Cardiac fibroblast (primary cell): ENCODE measurements around the gene AKAP3.

Experiments used
- DNase-seq, 2 donors: peaks; one replicate each; pipeline versions ENCODE4 v3.0.0 to v3.0.0-alpha.2; 2010; ENCODE audit warnings: low read depth in 2 of 2
- H3K4me3 ChIP-seq, 2 donors: replicated peaks in 1 of 2; 1 replicate in 1 of 2; 2 replicates in 1 of 2; pipeline ENCODE4 v1.5.1; 2011; ENCODE audit warnings: low read depth in 2 of 2, low read length in 2 of 2, mild to moderate bottlenecking in 2 of 2, moderate library complexity in 1 of 2
- TF ChIP-seq, protein P1 (sequence below): IDR thresholded peaks from one replicate; pipeline ENCODE4 v1.5.1; 2011; ENCODE audit warnings: low read depth, mild to moderate bottlenecking, low read length, inconsistent platforms

AKAP3 gene

GRCh38 chr12:4588916-4589315 is 59.9 kb downstream of the AKAP3 start:
- no peak overlapping the region for H3K4me3 ChIP-seq
- no peak for DNase-seq
- TF ChIP-seq, protein P1, sequence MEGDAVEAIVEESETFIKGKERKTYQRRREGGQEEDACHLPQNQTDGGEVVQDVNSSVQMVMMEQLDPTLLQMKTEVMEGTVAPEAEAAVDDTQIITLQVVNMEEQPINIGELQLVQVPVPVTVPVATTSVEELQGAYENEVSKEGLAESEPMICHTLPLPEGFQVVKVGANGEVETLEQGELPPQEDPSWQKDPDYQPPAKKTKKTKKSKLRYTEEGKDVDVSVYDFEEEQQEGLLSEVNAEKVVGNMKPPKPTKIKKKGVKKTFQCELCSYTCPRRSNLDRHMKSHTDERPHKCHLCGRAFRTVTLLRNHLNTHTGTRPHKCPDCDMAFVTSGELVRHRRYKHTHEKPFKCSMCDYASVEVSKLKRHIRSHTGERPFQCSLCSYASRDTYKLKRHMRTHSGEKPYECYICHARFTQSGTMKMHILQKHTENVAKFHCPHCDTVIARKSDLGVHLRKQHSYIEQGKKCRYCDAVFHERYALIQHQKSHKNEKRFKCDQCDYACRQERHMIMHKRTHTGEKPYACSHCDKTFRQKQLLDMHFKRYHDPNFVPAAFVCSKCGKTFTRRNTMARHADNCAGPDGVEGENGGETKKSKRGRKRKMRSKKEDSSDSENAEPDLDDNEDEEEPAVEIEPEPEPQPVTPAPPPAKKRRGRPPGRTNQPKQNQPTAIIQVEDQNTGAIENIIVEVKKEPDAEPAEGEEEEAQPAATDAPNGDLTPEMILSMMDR: no peak

DNA sequence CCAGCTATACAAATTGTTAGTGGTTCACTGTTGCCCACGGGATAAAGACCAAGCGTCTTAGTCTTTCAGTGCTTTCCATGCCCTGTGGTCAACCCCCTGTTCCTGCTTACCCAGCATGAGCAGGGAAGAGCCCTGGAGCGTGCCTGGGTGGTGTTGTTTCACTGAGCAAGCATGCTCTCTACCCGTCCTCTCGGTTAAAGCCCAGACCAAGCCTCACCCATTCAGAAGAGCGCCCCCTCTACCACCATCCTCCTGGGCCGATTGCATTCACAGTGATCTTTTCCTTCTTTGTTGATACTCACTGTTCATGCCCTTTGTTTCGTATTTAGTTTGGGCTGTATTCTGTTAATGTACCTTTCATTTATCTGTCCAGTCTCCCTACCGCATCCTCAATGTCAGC is 61.7 kb downstream of the AKAP3 start:
- TF ChIP-seq, protein P1: no peak
- no peak for DNase-seq
- H3K4me3 ChIP-seq: no peak overlapping the region

- TF ChIP-seq, protein P1: no peak
- no peak overlapping the region for H3K4me3 ChIP-seq
These were observed 62.4 kb downstream of the AKAP3 start for GRCh38 chr12:4586500-4586899.

GRCh38 chr12:4584896-4585295 is 64.0 kb downstream of the AKAP3 start:
- no peak for DNase-seq
- TF ChIP-seq, protein P1: no peak
- no peak overlapping the region for H3K4me3 ChIP-seq

More at GRCh38 chr12:4586500-4586899, 62.4 kb downstream of the AKAP3 start:
- DNase-seq: no peak

- no peak for DNase-seq
- TF ChIP-seq, protein P1: no peak
- no peak overlapping the region for H3K4me3 ChIP-seq
These were observed 64.6 kb downstream of the AKAP3 start for GRCh38 chr12:4584281-4584680.

- H3K4me3 ChIP-seq: no peak overlapping the region
- DNase-seq: no peak
- TF ChIP-seq, protein P1: no peak
These were observed 68.6 kb downstream of the AKAP3 start for GRCh38 chr12:4580281-4580688.
